OCI-M2 (cell line): ENCODE results near the gene RHOF.

ENCODE experiments used
- DNase-seq: peaks from one replicate; lab custom pipeline; 2025; ENCODE audit not compliant: unreplicated experiment; lab: John Stamatoyannopoulos, UW

Gene RHOF

GRCh38 chr12:121819212-121819949, 25.9 kb upstream of the RHOF start:
- no peak for DNase-seq

DNA sequence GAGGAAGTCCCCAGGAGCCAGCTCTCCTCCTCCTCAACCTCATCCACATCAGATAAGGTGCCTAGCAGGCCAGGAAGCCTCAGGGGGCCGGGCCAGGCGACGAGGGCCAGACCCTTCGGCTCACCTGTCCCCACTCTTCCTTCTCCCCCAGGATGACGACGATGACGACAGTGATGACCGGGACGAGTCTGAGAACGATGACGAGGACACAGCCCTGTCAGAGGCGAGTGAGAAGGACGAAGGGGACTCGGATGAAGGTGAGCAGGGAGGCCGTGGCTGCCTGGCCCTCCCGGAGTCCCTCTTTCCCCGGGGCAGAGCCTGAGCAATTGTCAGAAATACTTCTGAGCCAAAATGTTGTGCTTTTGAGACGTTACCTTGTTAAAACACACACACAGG, 24.2 kb upstream of the RHOF start:
- no peak for DNase-seq

- no peak for DNase-seq
Observed at GRCh38 chr12:121816925-121817647, 23.6 kb upstream of the RHOF start.

DNA sequence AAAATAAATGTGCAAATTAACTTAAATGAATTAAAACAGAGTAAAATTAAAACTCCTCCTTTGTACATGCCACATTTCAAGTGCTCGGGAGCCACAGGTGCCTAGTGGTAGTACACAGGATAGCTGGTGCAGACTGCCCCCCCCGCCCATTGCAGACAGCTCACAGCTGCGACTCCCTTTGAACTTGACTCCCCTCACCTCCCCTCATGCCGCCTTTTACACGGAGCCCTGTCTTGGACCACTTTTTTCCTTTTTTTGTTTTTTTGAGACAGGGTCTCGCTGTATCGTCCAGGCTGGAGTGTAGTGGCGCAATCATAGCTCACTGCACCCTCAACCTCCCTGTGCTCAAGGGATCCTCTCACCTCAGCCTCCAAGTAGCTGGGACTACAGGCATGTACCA, 21.8 kb upstream of the RHOF start:
- DNase-seq: no peak

- no peak for DNase-seq
Observed at GRCh38 chr12:121814429-121815119, 21.1 kb upstream of the RHOF start.

- DNase-seq: no peak
Observed at GRCh38 chr12:121813951-121814350, 20.5 kb upstream of the RHOF start.

GRCh38 chr12:121812921-121813896, 19.7 kb upstream of the RHOF start:
- no peak for DNase-seq

GRCh38 chr12:121812320-121812871, 18.9 kb upstream of the RHOF start:
- DNase-seq: no peak

DNA sequence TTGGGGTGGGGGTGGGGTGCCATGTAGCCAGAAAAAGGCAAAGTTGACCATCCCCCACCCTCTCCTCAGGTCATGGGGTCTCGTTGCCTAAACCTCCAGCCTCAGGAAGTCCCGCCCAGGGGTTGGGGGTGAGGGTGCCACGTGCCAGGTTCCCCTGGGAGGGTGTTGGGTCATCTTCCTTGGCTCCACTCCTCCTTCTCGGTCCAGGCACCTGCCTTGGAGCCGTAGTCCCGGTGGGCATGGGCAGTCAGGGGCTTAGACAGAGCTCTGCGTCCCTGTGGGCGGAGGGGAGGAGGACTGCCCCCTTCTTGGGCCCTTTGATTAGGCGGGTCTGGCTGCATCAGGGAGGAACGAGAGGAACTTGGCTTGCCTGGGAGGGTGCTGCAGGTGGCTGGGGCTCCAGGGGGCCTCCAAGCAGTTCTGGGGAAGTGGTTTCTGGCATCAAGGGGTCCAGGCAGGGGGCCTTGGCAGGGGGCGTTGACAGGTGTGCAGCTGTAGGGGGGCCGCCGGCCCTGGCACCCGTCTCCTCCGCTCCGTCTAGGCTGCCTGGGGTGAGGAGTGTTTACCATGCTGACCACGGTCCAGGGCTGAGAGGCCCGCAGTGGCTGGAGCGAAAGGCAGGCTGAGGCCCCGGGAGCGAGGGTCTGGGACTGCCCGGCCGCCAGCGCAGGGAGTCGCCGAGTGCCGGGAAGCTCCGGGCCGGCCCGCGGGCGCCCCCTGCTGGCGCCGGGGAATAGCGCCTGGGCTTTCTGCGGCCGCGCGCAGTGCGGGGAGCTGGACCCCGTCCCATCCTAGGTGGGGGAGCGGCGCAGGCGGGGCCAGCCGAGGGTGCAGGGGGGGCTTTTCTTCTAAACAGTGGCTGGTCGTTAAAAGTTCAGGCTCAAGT, 18.2 kb upstream of the RHOF start:
- DNase-seq: no peak

DNA sequence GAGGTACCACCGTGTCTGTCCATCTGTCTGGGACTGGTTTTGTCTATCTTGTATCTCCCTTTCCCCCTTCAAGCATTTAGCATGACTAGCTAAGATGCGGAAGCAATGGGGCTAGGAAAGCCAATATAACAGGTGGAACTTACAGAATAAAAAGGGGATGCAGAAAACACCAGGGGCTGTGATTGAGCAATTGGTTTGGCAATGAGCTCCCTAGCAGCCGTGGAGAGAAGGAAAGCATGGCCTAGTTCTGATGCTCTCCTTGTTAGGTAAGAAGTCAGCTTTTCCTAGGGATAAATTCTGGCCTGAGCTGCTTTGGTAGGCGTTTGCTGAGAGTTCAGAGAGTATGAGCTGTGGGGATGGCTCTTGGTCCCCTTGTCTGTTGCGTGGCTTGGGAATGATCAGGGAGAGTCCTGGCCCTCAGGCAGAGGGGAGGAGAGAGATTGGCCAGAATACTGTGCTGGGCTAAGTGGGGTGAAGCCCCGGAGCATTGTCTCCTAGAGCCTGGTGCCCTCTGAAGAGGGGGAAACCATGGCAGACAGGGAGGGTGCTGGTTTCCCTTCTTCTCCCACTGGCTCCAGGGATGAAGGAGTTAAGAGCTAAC, 17.4 kb upstream of the RHOF start:
- no peak for DNase-seq

- no peak for DNase-seq
Observed at GRCh38 chr12:121810234-121810817, 16.8 kb upstream of the RHOF start.

DNA sequence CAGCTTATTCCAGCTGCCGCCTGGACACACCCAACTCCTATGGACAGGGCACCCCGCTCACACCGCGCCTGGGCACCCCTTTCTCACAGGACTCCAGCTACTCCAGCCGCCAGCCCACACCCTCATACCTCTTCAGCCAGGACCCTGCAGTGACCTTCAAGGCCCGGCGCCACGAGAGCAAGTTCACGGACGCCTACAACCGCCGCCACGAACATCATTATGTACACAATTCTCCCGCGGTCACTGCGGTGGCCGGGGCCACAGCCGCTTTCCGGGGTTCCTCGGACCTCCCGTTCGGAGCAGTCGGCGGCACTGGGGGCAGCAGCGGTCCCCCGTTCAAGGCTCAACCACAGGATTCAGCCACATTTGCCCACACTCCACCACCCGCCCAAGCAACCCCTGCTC, 16.2 kb upstream of the RHOF start:
- no peak for DNase-seq

GRCh38 chr12:121808623-121809022, 15.1 kb upstream of the RHOF start:
- no peak for DNase-seq

DNA sequence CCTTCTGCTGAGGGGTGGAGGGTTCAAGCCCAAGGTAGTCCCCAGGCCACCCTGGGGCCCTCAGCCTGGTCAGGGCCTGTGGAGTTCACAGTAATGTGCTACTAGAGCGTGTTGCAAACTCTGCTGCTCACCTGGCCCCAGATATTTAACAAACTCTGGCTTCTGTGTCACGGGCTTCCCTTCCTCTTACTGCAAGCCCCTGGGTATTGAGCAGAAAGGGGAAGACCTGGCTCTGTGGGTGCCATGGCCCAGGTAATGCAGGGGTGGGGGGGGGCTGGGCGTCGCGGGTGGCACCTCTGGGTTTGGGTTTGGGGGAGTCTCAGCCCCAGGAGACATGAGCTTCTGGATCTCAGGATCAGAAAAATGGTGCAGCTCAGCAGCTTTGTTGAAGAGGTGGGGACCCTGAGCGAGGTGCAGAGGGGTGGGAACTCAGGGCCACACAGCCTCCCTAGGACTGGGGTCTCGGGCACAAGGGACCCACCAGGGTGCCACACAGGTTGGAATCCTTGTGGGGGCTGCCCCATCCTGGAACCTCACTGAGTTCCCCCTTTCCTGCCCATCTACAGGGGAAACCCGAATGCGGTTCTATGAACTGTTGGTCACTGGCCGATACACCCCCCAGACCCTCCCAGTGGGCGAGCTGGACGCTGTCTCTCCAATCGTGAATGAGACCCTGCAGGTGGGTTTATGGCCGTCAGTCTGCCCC, 14.3 kb upstream of the RHOF start:
- no peak for DNase-seq

DNA sequence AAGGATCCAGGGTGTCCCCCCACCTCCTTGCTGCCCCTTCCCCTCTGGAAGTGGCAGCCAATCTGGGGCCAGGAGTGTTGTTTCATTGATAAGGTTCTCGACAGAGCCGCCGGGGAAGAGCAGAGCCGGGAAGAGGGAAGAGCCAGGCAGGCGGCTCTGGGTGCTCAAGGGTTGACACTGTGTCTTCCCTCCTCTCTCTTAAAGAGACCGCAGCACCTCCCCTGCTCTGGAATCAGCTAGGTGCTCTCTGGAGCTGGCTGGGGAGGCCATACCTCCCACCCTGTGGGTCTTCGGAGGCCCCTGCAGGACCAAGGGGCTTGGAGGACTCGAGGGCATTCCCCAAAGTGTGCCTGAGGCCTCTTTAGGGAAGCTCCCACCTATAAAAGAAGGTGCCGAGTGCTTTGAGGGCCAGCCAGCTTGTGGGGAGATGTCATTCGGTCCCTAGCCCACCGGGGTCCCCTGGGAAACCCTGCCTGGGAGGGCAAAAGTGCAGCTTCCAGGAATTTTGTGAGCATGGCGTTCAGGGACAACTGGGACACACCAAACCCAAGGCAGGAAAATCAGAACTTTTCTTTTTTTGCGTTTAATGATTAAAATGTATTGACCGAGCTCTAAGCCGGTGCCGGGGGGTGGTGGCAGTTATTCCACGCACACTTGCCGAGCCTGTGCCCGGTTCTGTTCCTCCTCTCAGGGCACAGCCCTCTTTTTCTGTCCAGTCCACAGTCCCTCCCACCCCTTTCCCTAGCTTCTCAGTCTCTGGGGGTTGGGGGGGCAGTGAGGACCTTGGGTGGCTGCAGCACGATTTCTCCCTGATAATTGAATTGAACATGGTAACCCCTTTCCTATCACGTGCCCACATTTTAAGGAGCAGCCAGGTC, 13.3 kb upstream of the RHOF start:
- DNase-seq: no peak

- no peak for DNase-seq
Observed at GRCh38 chr12:121806009-121806545, 12.6 kb upstream of the RHOF start.
